Body of pancreas (tissue), 4 donors: ENCODE measurements around the gene USP17L5.
"Not testable (repeated sequence)": the region's sequence is repeated elsewhere in the genome, so short reads cannot be mapped to it uniquely, and the experiment has no call there.

Experiments
- CTCF ChIP-seq, 7 experiments: fragments of 450-650 bp in 4 of 7; fragments of 200-600 bp in 3 of 7; sonication (generic) in 3 of 7; IDR thresholded peaks; one replicate each; pipeline ENCODE4 v1.5.1; 2016 to 2019; ENCODE audit warnings: antibody characterized with exemption in 7 of 7
- POLR2A ChIP-seq, 3 donors: fragments of 450-650 bp; IDR thresholded peaks; one replicate each; pipeline ENCODE4 v1.6.1; 2016; ENCODE audit warnings: antibody characterized with exemption in 3 of 3, mild to moderate bottlenecking in 2 of 3

- TF ChIP-seq CTCF, POLR2A (IDR thresholded peaks at IDR 0.05): not testable (repeated sequence)
These were observed 14.3 kb upstream of the USP17L5 start, which contains the start of gene USP17L24 for GRCh38 chr4:9324865-9325264.
